Left renal pelvis (tissue), 4 donors: ENCODE data around the gene SUPT16H. TPM values are rescaled to one million over a fixed set of nuclear protein-coding genes. Genes with fewer than 3 reads are reported as not detected.
A peak's percentile ranks its signal among the peaks of the same experiment; 100 is the strongest.

Source experiments
- DNase-seq, 4 donors: peaks; one replicate each; pipeline ENCODE4 v3.0.0-alpha.2; 2013; ENCODE audit warnings: low read depth in 4 of 4, low spot score in 3 of 4
- polyA plus RNA-seq, 4 donors: library from polyadenylated mRNA; unstranded; fragments of 120-200 nt; gene quantifications; one replicate each; pipeline ENCODE4 v1.2.1, GENCODE V29; 2013; ENCODE audit not compliant: insufficient read length in 4 of 4

The SUPT16H gene
- polyA plus RNA-seq, 4 donors = 111 to 158 (median 144) TPM

DNA sequence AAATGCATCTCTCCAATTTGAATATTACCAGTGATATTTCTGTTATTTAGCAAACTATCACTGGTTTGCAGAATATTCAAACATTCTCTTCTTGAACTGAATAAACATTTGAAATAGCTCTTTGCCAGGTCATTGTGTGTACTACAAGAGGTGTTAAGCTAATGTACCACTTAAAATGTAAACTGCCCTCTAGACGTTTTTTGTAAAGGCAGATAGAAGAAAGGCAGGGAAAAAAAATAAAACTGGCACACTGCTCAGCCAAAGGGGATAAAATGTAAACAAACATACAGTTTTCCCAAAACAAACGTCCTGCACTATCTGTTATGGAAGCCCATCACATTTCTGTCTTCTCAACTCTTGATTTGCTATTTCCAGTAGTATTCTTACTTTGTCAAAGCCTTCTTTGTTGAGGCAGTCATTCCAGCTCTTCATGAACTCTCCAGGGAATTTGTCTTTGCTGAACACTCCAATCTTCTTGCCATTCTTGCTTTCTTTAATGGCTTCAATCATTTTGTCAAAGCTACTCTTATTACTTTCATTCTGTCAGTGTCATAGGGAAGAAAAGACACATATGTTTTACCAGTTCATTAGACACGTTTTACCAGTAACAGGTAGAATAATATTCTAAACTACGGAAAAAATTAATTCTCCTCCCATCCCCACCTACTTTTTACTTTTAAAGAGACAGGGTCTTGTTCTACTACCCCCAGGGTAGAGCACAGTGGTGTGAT, 13.7 kb downstream of the SUPT16H start:
- no peak for DNase-seq

DNA sequence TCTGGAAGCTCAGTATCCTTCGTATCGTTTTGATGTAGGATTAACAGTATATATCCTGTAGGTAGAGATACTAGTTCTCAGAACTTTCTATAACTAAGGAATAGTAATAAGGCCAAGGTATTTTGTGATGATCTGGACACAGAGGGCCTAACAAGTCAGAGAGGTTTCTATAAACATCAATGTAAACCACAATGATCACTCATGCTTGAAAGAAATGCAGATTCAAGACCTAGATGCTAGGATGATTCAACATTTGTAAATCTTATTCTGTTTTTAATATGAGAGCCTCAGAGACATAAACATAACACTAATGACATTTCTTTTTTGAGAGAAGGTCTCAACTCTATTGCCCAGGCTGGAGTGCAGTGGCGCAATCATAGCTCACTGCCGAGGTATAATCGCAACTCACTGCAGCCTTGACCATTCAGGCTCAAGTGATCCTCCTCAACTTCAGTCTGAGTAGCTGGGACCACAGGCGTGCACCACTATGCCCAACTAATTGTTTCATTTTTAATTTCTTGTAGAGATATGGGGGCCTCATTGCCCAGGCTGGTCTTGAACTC, 16.2 kb downstream of the SUPT16H start:
- DNase-seq = no peak

DNA sequence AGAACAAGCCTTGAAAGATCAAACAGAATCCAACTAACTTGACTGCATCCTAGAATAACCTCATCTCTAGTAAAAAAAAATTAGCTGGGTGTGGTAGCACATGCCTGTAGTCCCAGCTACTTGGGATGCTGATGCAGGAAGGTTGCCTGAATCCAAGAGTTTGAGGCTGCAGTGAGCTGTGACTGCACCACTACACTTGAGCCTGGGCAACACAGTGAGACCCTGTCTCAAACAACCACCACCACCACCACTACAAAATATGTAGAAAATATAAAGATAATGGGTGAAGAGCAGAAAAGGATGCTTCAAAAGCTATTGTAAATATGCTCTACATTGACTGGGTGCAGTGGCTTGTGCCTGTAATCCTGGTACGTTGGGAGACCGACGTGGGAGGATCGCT, 27.3 kb downstream of the SUPT16H start:
- no peak for DNase-seq

DNA sequence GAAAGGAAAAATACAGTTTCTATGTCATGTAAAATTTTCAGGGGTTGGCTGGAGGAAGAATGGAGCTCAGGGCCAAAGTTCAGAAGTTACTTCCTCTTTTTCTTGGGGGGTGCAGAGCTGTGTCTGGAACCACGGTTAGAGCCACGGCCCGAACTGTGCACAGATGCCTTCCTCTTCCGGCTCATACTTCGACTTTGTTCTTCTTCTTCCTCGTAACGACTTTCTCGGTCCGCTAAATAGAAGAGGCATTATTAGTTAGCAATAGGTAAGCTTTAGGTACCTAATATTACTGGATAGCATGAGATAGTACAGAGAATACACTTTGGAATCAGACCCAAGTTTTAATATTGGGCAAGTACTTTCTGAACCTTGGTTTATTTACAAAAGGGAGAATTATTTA, 31.2 kb downstream of the SUPT16H start:
- DNase-seq = no peak

DNA sequence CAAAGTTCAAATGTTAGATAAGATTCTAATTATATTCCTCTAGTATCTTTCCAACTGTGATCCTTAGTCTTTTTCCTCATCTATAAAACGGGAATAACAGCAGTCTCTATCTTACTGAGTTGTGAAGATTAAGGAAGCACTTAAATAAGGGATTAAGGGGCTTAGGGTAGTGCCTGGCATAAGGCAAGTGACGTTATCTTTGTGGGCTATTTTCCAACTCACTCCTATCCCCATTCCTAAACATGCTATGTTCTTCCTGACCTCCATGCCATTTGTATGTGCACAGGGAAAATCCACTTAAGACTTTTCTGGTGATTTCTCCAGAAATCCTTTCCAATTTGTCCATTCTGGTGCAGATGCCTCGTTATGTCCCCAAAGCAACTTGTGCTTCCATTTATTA, 33.3 kb downstream of the SUPT16H start:
- no peak for DNase-seq

DNA sequence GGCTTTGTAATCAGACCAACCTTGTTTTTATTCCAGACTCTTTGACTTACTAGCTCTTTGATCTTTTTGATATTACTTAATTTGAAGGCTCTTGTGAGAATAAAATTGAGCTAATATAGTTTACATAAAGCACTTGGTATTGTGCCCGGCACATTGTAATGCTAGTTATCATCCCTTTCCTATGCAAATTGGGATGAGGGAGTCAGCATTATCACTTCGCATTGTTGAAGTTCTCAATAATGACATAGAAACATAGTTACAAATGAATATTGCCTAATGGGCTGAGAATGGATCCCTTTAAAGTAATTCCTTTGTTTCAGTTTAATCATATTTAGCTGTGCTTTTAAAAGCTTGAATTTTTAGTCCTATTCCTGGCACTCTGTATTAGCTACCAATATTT, 36.6 kb downstream of the SUPT16H start:
- no peak for DNase-seq

DNA sequence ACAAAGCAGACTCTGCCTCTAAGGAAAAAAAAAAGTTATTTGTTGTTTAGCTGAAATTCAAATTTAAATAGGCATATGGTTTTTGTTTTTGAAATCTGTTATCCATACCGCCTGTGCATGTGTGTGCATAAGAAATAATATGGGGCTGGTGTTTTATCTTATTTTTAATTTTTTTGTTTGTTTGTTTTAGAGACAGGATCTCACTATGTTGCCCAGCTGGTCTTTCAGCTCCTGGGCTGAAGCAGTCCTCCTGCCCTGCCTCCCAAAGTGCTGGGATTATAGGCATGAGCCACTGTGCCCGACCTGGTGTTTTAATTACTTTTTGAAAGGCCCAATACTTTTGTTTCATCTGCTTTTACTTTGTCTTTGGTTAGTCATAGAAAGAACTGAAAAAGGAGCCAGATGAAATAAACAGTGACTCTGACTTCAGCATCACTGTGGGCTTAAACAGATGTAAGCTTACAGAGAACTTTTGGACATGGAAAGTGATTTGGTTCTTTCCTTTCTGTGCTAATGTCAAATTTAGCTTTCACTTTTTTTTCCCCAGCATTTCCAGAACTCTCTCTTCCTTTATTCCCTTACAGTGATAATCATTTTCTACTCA, 37.2 kb downstream of the SUPT16H start:
- no peak for DNase-seq

GRCh38 chr14:21343035-21343794, 40.6 kb downstream of the SUPT16H start:
- no peak for DNase-seq

- no peak for DNase-seq
Observed at GRCh38 chr14:21334202-21334906, 49.5 kb downstream of the SUPT16H start.

GRCh38 chr14:21332950-21333349, 50.9 kb downstream of the SUPT16H start:
- no peak for DNase-seq

DNA sequence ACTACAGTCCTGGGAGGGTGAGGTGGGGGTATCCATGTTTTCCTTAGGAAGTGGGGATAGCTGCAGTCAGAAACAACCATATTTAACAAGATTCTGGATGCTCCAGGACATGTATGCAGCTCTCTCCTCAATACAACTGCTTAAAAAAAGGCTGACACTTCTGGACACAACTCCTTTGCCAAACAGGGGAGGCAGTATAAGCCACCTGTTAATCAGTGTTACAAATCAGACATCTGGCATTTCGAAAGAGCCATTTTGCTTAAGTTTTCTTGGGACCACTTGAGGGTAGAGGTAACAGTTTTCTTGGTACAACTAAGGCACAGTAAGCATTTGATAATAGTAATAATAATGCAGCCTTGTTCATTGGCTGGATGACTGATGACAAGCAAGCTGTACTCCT, 56.8 kb downstream of the SUPT16H start:
- no peak for DNase-seq

GRCh38 chr14:21322716-21323115, 61.1 kb downstream of the SUPT16H start:
- no peak for DNase-seq

DNA sequence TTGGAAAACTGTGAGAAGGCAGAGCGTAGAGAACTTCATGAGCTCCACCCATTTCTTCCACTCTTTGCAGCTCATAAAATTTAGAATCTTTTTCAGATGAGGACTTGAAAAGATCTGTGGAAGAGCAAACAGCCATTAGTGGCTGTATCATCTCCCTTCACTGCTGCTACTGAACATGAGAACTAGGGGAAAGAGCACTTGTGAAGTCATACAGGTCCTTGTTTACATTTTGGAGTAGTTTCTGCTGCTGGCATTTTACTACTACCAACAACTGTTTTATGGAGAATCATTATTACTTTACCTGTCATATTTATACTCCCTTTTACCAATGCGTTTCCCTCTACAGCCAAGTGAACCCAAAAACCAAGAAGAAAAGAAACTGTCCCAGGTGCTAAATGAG, 62.9 kb downstream of the SUPT16H start:
- DNase-seq = no peak

GRCh38 chr14:21317398-21317797, 66.4 kb downstream of the SUPT16H start:
- no peak for DNase-seq

- DNase-seq = no peak
Observed at GRCh38 chr14:21313512-21313911, 70.3 kb downstream of the SUPT16H start.

DNA sequence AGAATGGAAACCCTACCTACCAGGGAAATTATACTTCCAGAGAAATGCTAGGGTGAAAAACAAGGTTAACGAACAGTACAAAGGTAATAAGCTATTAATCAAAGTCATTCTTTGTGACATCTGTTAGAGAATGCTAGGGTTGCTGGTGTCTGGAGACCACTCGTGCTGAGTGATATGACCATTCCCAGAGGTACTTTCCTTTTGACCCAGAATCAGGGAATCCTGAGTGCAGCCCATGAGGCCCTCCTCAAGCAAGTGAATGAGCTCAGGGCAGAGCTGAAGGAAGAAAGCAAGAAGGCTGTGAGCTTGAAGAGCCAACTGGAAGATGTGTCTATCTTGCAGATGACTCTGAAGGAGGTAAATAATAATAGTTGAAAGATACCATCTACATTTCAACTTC, 72.2 kb downstream of the SUPT16H start:
- no peak for DNase-seq

- no peak for DNase-seq
Observed at GRCh38 chr14:21309956-21310355, 73.9 kb downstream of the SUPT16H start.

DNA sequence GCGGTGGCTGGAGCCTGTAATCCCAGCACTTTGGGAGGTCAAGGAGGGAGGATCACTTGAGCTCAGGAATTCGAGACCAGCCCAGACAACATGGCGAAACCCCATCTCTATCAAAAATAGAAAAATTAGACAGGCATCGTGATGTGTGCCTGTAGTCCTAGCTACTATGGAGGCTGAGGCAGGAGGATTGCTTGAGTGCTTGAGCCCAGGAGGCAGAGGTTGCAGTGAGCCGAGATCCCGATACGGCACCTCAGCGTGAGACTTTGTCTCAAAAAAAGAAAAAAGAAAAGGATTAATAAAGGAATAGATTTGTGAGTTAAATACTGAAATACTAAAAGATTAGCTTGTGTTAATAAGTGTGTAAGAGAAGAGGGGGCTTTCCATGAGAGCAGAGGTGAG, 74.6 kb downstream of the SUPT16H start:
- no peak for DNase-seq

GRCh38 chr14:21308479-21309237, 75.2 kb downstream of the SUPT16H start:
- peak; percentile 70 to 81 (median 76) for DNase-seq

DNA sequence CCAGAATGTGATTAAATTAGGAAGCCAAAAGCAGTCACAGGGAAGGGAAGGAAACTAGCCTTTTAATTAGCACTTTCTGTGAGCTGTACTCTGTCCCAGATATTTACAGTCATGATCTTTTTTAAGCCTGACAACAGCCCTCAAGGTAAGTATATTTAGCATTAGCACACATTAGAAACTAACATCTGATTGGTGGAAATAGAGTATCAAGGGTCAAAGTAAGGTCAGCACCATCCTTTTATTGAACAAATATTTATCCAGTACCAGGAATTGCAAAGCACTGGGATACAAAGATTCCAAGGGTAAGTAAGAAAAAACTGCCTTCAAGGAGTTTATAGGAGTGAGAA, 75.7 kb downstream of the SUPT16H start:
- no peak for DNase-seq
